BLaER1 (cell line): ENCODE results near the gene CFAP161.

Experiments used
- H3K27ac ChIP-seq: shearing (Covaris generic); formaldehyde crosslinking; 2 replicates; pipeline ENCODE4 v1.8.1; 2022
- H3K27me3 ChIP-seq: shearing (Covaris generic); formaldehyde crosslinking; 2 replicates; pipeline ENCODE4 v1.8.1; 2022
- H3K36me3 ChIP-seq: shearing (Covaris generic); formaldehyde crosslinking; 2 replicates; pipeline ENCODE4 v1.8.1; 2022
- H3K4me1 ChIP-seq: shearing (Covaris generic); formaldehyde crosslinking; 2 replicates; pipeline ENCODE4 v1.8.1; 2022
- H3K4me2 ChIP-seq: shearing (Covaris generic); formaldehyde crosslinking; 2 replicates; pipeline ENCODE4 v1.8.1; 2022
- H3K4me3 ChIP-seq: shearing (Covaris generic); formaldehyde crosslinking; 2 replicates; pipeline ENCODE4 v1.8.1; 2022
- H3K9ac ChIP-seq: shearing (Covaris generic); formaldehyde crosslinking; 2 replicates; pipeline ENCODE4 v1.8.1; 2022
- H3K9me3 ChIP-seq: shearing (Covaris generic); formaldehyde crosslinking; 2 replicates; pipeline ENCODE4 v1.8.1; 2022
- H4K20me1 ChIP-seq: shearing (Covaris generic); formaldehyde crosslinking; 2 replicates; pipeline ENCODE4 v1.8.1; 2022
- Cebpa-rat ChIP-seq: shearing (Covaris generic); IDR thresholded peaks from 2 replicates; pipeline ENCODE4 v1.8.1; 2022

Gene CFAP161

GRCh38 chr15:81182031-81182755 lies 48.1 kb downstream of the CFAP161 start:
- no peaks in the 10 kb centered on the region for H3K9me3 ChIP-seq
- no peak overlapping the region for H3K27ac ChIP-seq
- no peak overlapping the region for H3K4me2 ChIP-seq
- H3K4me1 ChIP-seq = peaks cover 4% of the 10 kb centered on the region; the same call in 1 of the 2 replicates
- H3K4me3 ChIP-seq = no peak overlapping the region
- no peaks in the 10 kb centered on the region for H3K27me3 ChIP-seq
- H3K36me3 ChIP-seq = no peaks in the 10 kb centered on the region
- no peak overlapping the region for H3K9ac ChIP-seq
- H4K20me1 ChIP-seq = no peaks in the 10 kb centered on the region
- TF ChIP-seq Cebpa-rat = no peak

- peaks cover 4% of the 10 kb centered on the region; the same call in 1 of the 2 replicates for H3K4me1 ChIP-seq
- no peak overlapping the region for H3K27ac ChIP-seq
- H3K9ac ChIP-seq = no peak overlapping the region
- no peaks in the 10 kb centered on the region for H3K9me3 ChIP-seq
- H4K20me1 ChIP-seq = no peaks in the 10 kb centered on the region
- H3K4me3 ChIP-seq = no peak overlapping the region
- no peak for TF ChIP-seq Cebpa-rat
- H3K36me3 ChIP-seq = no peaks in the 10 kb centered on the region
- H3K27me3 ChIP-seq = no peaks in the 10 kb centered on the region
- H3K4me2 ChIP-seq = no peak overlapping the region
Measured at GRCh38 chr15:81182756-81183438, 48.8 kb downstream of the CFAP161 start.

GRCh38 chr15:81183439-81183775 lies 49.3 kb downstream of the CFAP161 start:
- H3K27ac ChIP-seq = no peak overlapping the region
- H3K27me3 ChIP-seq = no peaks in the 10 kb centered on the region
- H4K20me1 ChIP-seq = no peaks in the 10 kb centered on the region
- H3K9me3 ChIP-seq = no peaks in the 10 kb centered on the region
- H3K9ac ChIP-seq = no peak overlapping the region
- TF ChIP-seq Cebpa-rat = no peak
- H3K4me1 ChIP-seq = peaks cover 4% of the 10 kb centered on the region; the same call in 1 of the 2 replicates
- no peaks in the 10 kb centered on the region for H3K36me3 ChIP-seq
- H3K4me3 ChIP-seq = no peak overlapping the region
- no peak overlapping the region for H3K4me2 ChIP-seq

DNA sequence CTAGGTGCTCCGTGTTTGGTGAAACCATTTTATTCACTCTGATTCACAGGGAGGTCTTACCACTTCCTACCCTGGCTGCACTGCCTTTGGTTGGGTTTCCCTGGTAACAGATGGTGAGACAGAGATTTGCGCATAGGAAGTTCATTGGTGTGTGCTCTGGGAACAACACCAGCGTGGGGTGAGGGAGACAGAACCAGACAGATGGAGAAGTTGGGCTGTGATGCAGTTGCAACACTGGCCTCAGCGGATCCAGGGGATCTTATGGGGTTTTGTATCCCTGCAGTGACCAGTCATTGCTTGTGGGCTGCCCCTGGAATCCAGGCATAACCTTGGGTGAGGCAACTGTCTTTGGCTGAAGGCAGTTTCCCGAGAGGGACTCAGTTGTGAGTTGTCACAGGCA lies 50.1 kb downstream of the CFAP161 start:
- Histone ChIP-seq H3K4me1 (peaks cover 4% of the 10 kb centered on the region; the same call in 1 of the 2 replicates), H3K27me3 (no peaks in the 10 kb centered on the region), H3K9ac (no peak overlapping the region), H4K20me1 (no peaks in the 10 kb centered on the region), H3K36me3 (no peaks in the 10 kb centered on the region), H3K4me3 (no peak overlapping the region), H3K9me3 (no peaks in the 10 kb centered on the region), H3K27ac (no peak overlapping the region), H3K4me2 (no peak overlapping the region)
- TF ChIP-seq Cebpa-rat = no peak

DNA sequence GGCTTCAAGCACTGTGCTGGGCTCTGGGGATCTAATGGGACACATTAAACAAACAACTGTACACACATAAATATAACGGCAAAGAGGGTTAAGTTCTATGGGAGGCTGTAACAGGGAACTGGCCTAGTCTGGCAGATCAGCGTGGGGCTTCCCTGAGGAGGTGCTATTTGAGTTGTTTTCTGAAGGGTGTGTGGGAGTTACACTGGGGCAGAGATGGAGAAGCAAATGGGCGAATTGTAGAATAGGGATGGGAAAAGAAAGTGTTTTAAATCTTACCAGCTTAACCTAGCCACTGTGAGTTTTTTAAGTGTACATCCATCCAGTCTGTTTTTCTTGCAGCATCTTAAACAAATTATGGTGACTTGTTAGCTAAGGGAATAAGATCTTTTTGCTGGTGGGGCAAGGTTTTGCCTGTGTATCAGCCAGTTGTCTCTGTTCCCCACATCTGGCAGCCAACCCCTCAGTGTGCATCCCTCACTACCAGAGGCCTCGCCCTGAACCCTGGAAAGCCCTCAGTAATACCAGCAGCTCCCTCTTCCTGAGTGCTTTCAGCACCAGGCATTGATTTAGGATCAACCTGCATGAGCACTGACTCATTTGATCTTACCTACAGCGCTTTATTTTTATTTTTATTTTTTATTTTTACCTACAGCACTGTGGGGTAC lies 51.7 kb downstream of the CFAP161 start:
- no peak for TF ChIP-seq Cebpa-rat
- Histone ChIP-seq H3K27ac (no peak overlapping the region), H3K4me2 (no peak overlapping the region), H3K27me3 (no peaks in the 10 kb centered on the region), H3K36me3 (no peaks in the 10 kb centered on the region), H3K4me3 (no peak overlapping the region), H3K9me3 (no peaks in the 10 kb centered on the region), H3K4me1 (peaks cover 4% of the 10 kb centered on the region; the same call in 1 of the 2 replicates), H3K9ac (no peak overlapping the region), H4K20me1 (no peaks in the 10 kb centered on the region)

- Histone ChIP-seq H3K4me1 (no peaks in the 10 kb centered on the region), H3K4me3 (no peak overlapping the region), H3K27me3 (no peaks in the 10 kb centered on the region), H3K36me3 (no peaks in the 10 kb centered on the region), H4K20me1 (no peaks in the 10 kb centered on the region), H3K27ac (no peak overlapping the region), H3K9me3 (no peaks in the 10 kb centered on the region), H3K4me2 (no peak overlapping the region), H3K9ac (no peak overlapping the region)
- TF ChIP-seq Cebpa-rat = no peak
Measured at GRCh38 chr15:81188354-81188753, 54.3 kb downstream of the CFAP161 start.

DNA sequence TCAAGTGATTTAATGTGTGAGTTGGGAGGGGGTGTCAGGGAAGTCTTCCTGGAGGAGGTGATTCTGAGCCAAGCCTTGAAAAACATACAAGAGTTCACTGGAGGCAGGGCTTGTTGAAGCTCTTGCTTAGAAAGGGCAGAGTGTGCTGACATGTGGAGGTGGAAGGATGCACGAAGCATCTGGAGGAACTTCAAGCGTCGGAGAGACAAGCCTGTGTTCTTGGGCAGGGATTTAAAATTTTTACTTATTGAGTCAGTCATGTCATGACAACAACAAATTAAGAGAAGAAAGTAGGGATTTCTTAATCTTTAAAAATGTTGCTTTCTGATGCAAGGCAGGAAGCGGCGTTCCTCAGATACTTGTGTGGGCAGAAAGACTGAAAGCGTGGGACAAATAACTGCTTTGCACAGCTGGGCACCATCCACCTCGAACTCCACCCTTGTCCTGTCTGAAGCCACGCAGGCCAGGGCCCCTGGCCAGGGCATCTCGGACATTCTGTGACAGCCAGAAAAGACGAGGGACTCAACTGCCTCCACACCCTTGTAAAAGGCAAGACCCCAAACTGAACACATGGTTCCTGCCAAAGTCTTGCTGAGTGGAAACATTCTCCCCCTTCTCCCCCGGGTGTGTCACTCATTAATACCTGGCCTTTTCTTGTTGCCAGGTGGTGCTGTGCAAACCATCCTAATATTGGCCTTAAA lies 55.7 kb downstream of the CFAP161 start:
- H3K4me2 ChIP-seq = no peak overlapping the region
- H3K4me1 ChIP-seq = no peaks in the 10 kb centered on the region
- no peak overlapping the region for H3K4me3 ChIP-seq
- no peak overlapping the region for H3K27ac ChIP-seq
- no peak overlapping the region for H3K9ac ChIP-seq
- H3K36me3 ChIP-seq = no peaks in the 10 kb centered on the region
- no peaks in the 10 kb centered on the region for H4K20me1 ChIP-seq
- H3K27me3 ChIP-seq = no peaks in the 10 kb centered on the region
- TF ChIP-seq Cebpa-rat = no peak
- no peaks in the 10 kb centered on the region for H3K9me3 ChIP-seq

DNA sequence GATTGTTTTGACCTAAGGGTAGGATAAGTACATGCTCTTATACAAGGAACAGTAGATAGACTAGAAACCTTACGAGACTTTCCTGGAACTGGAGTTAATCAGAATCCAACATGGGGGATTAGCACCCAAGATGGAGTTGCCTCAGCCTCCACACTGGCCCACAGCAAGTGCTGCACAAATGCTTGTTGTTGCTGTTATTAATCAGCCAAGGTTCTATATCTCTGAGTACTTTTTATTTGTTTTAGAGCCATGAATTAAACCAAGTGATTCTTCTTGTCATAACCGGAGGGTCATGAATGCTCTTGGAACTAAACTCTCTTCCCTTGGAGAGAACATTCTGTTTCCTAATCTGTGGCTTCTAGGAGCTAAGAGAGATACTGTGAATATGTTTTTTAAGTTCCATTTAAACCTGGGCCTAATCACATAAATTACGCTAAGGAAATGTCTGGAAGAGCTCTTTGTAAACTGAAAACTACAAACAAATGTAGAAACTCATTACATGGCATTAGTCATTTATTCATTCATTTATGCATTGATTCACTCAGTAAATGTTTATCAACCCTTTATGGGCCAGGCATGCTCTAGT lies 56.9 kb downstream of the CFAP161 start:
- no peak overlapping the region for H3K27ac ChIP-seq
- no peaks in the 10 kb centered on the region for H3K36me3 ChIP-seq
- no peak for TF ChIP-seq Cebpa-rat
- no peak overlapping the region for H3K9ac ChIP-seq
- H3K4me1 ChIP-seq = no peaks in the 10 kb centered on the region
- H3K4me2 ChIP-seq = no peak overlapping the region
- H3K27me3 ChIP-seq = no peaks in the 10 kb centered on the region
- no peaks in the 10 kb centered on the region for H4K20me1 ChIP-seq
- no peak overlapping the region for H3K4me3 ChIP-seq
- H3K9me3 ChIP-seq = no peaks in the 10 kb centered on the region

DNA sequence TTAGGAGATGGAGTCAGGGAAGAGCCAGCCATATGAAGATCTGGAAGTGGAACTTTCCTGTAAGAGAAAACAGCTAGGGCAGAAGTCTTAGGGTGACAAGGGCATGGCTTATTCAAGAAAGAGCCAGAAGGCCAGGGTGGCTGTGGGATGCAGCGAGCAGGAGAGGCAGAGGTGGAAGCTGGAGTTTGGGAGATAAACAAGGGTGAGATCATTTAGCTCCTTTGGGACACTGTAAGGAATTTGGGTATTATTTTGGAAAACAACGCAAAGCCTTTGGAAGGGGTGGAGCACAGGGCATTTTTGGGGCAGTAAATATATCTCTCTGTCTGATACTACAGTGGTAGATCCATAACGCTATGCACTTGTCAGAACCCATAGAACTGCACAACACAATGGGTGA lies 57.6 kb downstream of the CFAP161 start:
- Histone ChIP-seq H3K9ac (no peak overlapping the region), H3K9me3 (no peaks in the 10 kb centered on the region), H4K20me1 (no peaks in the 10 kb centered on the region), H3K4me1 (no peaks in the 10 kb centered on the region), H3K27me3 (no peaks in the 10 kb centered on the region), H3K4me3 (no peak overlapping the region), H3K27ac (no peak overlapping the region), H3K36me3 (no peaks in the 10 kb centered on the region), H3K4me2 (no peak overlapping the region)
- no peak for TF ChIP-seq Cebpa-rat
